ENCODE data around the gene KRT73.
"Not testable (repeated sequence)": the region's sequence is repeated elsewhere in the genome, so short reads cannot be mapped to it uniquely, and the experiment has no call there.

The KRT73 gene

GRCh38 chr12:52600475-52600874 lies 17.9 kb downstream of the KRT73 start:
- no peak for DNase-seq (ENCODE audit: low read depth in 3 of 3)

- no peak for DNase-seq (ENCODE audit: low read depth in 3 of 3)
These were observed 18.3 kb downstream of the KRT73 start for GRCh38 chr12:52600071-52600470.

GRCh38 chr12:52598966-52599365 lies 19.4 kb downstream of the KRT73 start:
- DNase-seq (ENCODE audit: low read depth in 3 of 3) = no peak

- not testable (repeated sequence) for DNase-seq (ENCODE audit: low read depth in 3 of 3)
These were observed 24.1 kb downstream of the KRT73 start for GRCh38 chr12:52594237-52594636.

- DNase-seq (ENCODE audit: low read depth in 3 of 3) = no peak
These were observed 26.8 kb downstream of the KRT73 start for GRCh38 chr12:52591521-52591920.

GRCh38 chr12:52590021-52590420 lies 28.3 kb downstream of the KRT73 start:
- DNase-seq (ENCODE audit: low read depth in 3 of 3) = no peak

- DNase-seq (ENCODE audit: low read depth in 3 of 3) = no peak
These were observed 30.8 kb downstream of the KRT73 start for GRCh38 chr12:52587563-52587962.

DNA sequence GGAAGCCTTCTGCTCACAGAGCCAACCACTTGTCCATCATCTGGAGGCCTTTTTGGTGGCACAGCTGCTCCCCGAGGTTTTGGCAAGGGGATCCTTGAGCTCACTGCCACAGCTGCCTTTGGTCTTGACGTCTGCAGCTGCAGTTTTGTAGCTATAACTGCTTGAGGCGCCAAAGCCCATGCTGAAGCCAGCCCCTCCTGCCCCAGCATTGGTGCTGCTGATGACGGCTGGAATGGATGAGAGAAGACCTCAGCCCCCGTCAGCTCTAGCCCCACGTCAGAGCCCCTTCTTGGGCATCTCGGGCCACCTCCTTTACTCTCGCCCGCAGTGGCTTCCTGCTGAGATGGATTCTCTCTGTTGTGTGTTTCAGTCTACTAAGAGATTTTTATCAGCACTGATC lies 32.4 kb downstream of the KRT73 start:
- peak in 1 of 3 experiments; percentile 19 for DNase-seq (ENCODE audit: low read depth in 3 of 3)

DNA sequence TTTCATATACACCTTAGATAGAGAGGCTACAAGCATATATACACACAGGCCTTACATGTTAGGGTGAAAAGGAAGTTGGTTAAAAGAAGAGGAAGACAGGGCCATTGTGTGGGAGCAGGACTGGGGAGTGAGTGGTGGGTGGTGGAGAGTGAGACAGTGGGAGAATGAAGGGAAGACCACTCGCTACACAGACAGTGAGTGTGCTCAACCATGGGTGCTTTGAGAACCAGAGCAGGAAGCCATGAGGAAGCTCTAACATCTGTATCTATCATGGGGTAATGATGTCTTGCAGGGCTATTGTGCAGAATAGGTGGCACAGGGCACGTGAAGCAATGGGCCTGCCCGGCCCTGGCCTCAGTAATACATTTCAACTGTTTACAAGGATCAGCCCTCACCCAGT lies 33.3 kb downstream of the KRT73 start:
- DNase-seq (ENCODE audit: low read depth in 3 of 3) = no peak

GRCh38 chr12:52584156-52584682 lies 34.1 kb downstream of the KRT73 start:
- no peak for DNase-seq (ENCODE audit: low read depth in 3 of 3)

- peak; percentile 30 to 54 (median 50) for DNase-seq (ENCODE audit: low read depth in 3 of 3)
These were observed 35.3 kb downstream of the KRT73 start for GRCh38 chr12:52582971-52583456.

DNA sequence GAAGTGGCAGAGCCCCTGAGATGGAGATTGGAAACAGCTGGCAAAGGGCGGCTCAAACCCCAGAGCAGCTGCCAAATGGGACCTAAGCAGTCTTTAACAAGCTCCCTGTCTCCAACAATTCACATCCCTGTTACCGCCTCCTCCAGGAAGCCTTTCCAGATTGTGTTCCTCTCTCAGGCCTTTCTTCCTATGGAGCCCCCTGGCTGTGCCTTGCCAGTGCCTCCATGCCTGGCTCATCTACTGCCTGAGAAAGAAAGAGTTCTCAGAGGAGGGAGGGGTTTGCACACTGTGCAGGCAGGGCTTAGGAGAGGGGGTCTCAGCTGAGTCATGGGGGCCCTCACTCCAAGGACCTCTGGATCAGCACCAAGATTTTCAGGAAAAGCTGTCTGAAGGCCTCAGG lies 35.9 kb downstream of the KRT73 start:
- DNase-seq (ENCODE audit: low read depth in 3 of 3) = no peak

DNA sequence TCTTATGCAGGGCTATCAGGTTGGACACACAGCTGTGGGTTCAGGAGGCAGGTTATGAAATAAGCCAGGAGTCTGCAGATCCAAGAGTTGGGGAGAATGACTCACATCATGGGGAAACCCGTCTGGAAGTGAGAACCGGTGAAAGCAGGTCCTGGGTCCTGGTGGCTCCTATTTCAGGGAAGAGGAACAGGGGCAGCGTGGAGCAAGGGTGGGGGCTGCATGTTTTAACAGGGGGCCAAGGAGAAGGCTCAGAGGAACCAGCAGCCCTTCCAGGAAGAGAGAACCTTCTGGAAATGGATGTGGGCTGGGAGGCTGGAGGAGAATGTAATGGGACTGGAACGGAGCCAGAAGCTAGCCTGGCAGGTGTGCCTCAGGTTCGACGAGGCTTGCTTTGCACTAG lies 36.9 kb downstream of the KRT73 start:
- no peak for DNase-seq (ENCODE audit: low read depth in 3 of 3)

DNA sequence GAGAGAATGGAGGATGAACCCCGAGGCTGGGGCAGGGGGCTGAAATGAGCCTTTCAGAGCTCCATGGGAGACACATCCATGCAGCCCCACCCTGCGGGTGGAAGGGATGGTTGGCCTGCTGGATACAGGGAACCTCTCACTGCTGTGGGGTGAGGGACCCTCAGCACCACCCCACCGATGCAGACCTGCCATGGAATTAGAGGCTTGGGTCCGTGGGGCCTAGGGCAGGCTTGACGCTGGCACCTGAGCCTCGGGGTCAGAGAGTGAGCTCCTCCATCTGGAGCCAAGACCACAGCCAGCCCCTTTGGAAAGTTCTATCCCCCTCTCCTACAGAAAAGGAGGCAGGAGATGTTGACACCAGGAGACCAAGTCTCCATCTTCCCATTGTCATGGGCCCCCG lies 37.3 kb downstream of the KRT73 start:
- no peak for DNase-seq (ENCODE audit: low read depth in 3 of 3)

- no peak for DNase-seq (ENCODE audit: low read depth in 3 of 3)
These were observed 37.9 kb downstream of the KRT73 start for GRCh38 chr12:52580496-52580895.

- no peak for DNase-seq (ENCODE audit: low read depth in 3 of 3)
These were observed 38.6 kb downstream of the KRT73 start for GRCh38 chr12:52579468-52580465.

DNA sequence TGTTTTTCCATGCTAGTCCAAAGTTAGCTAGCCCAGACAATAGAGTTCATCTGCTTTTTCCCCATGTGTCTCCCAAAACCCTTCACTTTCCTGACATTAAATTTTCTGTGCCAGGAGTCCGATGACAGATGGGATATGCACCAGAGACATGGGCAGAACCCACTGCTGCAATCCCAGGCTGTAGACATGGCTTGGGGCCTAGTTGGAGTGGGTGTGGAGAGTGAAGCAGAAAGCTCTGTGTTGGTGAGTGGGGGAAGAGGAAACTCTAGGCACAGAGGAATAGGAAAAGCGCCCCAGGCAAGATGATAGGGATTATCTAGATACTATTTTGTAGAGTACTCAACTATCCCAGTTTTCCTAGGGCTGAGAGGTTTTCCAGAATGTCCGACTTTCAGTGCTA lies 39.9 kb downstream of the KRT73 start:
- no peak for DNase-seq (ENCODE audit: low read depth in 3 of 3)

- no peak for DNase-seq (ENCODE audit: low read depth in 3 of 3)
These were observed 41.0 kb downstream of the KRT73 start for GRCh38 chr12:52577316-52577715.

GRCh38 chr12:52575948-52576347 lies 42.4 kb downstream of the KRT73 start:
- DNase-seq (ENCODE audit: low read depth in 3 of 3) = no peak

- no peak for DNase-seq (ENCODE audit: low read depth in 3 of 3)
These were observed 43.1 kb downstream of the KRT73 start for GRCh38 chr12:52575256-52575655.

GRCh38 chr12:52573743-52574142 lies 44.6 kb downstream of the KRT73 start, which contains the start of gene KRT74:
TSS of gene KRT74 (minus strand) at chr12:52573843. CDS start at chr12:52573777, 66 bp downstream.
- DNase-seq (ENCODE audit: low read depth in 3 of 3) = no peak

- no peak for DNase-seq (ENCODE audit: low read depth in 3 of 3)
These were observed 45.1 kb downstream of the KRT73 start for GRCh38 chr12:52573306-52573705.

DNA sequence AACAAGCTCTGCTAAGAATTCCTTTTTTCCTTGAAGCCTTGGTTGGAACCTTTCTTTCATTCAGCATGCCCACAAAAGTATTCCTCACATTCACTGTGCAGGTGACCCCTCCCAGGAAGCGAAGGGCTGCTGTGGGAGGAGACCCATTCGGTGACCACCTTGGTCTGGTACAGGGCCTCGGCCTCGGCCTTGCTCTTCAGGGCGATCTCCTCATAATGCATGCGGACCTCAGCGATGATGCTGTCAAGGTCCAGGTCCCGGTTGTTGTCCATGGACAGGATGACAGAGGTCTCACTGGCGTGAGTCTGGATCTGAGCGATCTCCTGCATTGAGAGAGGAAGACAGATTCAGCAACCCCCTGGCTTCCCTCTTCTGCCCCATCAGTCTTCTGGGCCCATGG lies 47.8 kb downstream of the KRT73 start:
- no peak for DNase-seq (ENCODE audit: low read depth in 3 of 3)
